Measurements from ENCODE around the gene RPS2.

RPS2 gene

DNA sequence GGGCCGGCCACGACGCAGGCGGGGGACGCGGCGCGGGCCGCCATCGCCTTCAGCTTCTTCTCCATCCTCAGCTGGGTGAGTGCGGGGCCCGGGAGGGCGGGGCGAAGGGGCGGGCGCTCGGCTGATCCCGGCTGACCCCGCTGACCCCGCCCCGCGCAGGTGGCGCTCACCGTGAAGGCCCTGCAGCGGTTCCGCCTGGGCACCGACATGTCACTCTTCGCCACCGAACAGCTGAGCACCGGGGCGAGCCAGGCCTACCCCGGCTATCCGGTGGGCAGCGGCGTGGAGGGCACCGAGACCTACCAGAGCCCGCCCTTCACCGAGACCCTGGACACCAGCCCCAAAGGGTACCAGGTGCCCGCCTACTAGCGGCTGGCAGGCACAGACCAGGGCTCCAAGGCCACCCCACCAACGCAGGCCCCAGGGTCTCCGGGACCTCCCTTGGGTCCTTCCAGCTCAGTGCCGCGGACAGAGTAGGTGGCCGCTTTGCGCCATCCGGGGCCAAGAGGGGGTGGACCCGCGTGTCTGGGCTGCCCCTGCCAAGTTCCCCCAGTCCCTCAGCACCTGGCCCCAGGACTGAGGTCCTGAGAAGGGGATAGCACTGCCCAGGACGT is 28.2 kb upstream of the RPS2 start:
- no peak overlapping the region for H3K4me2 ChIP-seq (ENCODE audit: low read depth, low read length, poor library complexity, severe bottlenecking)
- H3K9me3 ChIP-seq (ENCODE audit: insufficient read depth, low read length): no peaks in the 10 kb centered on the region
- H3K27me3 ChIP-seq (ENCODE audit: low read length): no peaks in the 10 kb centered on the region
- no peak overlapping the region for H2AFZ ChIP-seq (ENCODE audit: low read depth, low read length, severe bottlenecking)
- no peaks in the 10 kb centered on the region for H4K20me1 ChIP-seq (ENCODE audit: low read depth, low read length)
- no peak overlapping the region for H3K9ac ChIP-seq (ENCODE audit: low read length)
- no peak for TF ChIP-seq EZH2phosphoT487 (conservative IDR thresholded peaks at IDR 0.05; ENCODE audit: low read length)
- TF ChIP-seq, protein P1, sequence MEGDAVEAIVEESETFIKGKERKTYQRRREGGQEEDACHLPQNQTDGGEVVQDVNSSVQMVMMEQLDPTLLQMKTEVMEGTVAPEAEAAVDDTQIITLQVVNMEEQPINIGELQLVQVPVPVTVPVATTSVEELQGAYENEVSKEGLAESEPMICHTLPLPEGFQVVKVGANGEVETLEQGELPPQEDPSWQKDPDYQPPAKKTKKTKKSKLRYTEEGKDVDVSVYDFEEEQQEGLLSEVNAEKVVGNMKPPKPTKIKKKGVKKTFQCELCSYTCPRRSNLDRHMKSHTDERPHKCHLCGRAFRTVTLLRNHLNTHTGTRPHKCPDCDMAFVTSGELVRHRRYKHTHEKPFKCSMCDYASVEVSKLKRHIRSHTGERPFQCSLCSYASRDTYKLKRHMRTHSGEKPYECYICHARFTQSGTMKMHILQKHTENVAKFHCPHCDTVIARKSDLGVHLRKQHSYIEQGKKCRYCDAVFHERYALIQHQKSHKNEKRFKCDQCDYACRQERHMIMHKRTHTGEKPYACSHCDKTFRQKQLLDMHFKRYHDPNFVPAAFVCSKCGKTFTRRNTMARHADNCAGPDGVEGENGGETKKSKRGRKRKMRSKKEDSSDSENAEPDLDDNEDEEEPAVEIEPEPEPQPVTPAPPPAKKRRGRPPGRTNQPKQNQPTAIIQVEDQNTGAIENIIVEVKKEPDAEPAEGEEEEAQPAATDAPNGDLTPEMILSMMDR (IDR thresholded peaks at IDR 0.05; ENCODE audit: insufficient read depth, low read length, poor library complexity, severe bottlenecking): no peak
- no peak overlapping the region for H3K27ac ChIP-seq (ENCODE audit: low read depth, low read length)
- no peaks in the 10 kb centered on the region for H3K79me2 ChIP-seq (ENCODE audit: insufficient read depth, low read length)
- H3K36me3 ChIP-seq (ENCODE audit: low read length): no peaks in the 10 kb centered on the region
- no peaks in the 10 kb centered on the region for H3K9me2 ChIP-seq (replicated peaks; ENCODE audit: insufficient read depth, low read length)
- no peak overlapping the region for H3K4me3 ChIP-seq (ENCODE audit: insufficient read depth, low read length, poor library complexity, severe bottlenecking)
- peaks cover 13% of the 10 kb centered on the region for H3F3A ChIP-seq (ENCODE audit: insufficient read depth)

GRCh38 chr16:1991948-1992703 is 27.5 kb upstream of the RPS2 start:
- H3K4me2 ChIP-seq (ENCODE audit: low read depth, low read length, poor library complexity, severe bottlenecking): no peak overlapping the region
- TF ChIP-seq EZH2phosphoT487 (conservative IDR thresholded peaks at IDR 0.05; ENCODE audit: low read length): no peak
- TF ChIP-seq, protein P1 (IDR thresholded peaks at IDR 0.05; ENCODE audit: insufficient read depth, low read length, poor library complexity, severe bottlenecking): no peak
- H3K9me3 ChIP-seq (ENCODE audit: insufficient read depth, low read length): no peaks in the 10 kb centered on the region
- no peak overlapping the region for H3K4me3 ChIP-seq (ENCODE audit: insufficient read depth, low read length, poor library complexity, severe bottlenecking)
- peaks cover 13% of the 10 kb centered on the region for H3F3A ChIP-seq (ENCODE audit: insufficient read depth)
- no peak overlapping the region for H3K9ac ChIP-seq (ENCODE audit: low read length)
- no peaks in the 10 kb centered on the region for H3K27me3 ChIP-seq (ENCODE audit: low read length)
- H3K27ac ChIP-seq (ENCODE audit: low read depth, low read length): no peak overlapping the region
- no peak overlapping the region for H2AFZ ChIP-seq (ENCODE audit: low read depth, low read length, severe bottlenecking)
- no peaks in the 10 kb centered on the region for H3K9me2 ChIP-seq (replicated peaks; ENCODE audit: insufficient read depth, low read length)
- H4K20me1 ChIP-seq (ENCODE audit: low read depth, low read length): no peaks in the 10 kb centered on the region
- no peaks in the 10 kb centered on the region for H3K79me2 ChIP-seq (ENCODE audit: insufficient read depth, low read length)
- H3K36me3 ChIP-seq (ENCODE audit: low read length): no peaks in the 10 kb centered on the region

- no peak overlapping the region for H3K9ac ChIP-seq (ENCODE audit: low read length)
- peaks cover 10% of the 10 kb centered on the region for H3F3A ChIP-seq (ENCODE audit: insufficient read depth)
These were observed 26.9 kb upstream of the RPS2 start for GRCh38 chr16:1991588-1991947.

More at GRCh38 chr16:1991588-1991947, 26.9 kb upstream of the RPS2 start:
- H3K27ac ChIP-seq (ENCODE audit: low read depth, low read length): no peak overlapping the region
- no peaks in the 10 kb centered on the region for H3K36me3 ChIP-seq (ENCODE audit: low read length)
- H3K27me3 ChIP-seq (ENCODE audit: low read length): no peaks in the 10 kb centered on the region
- H4K20me1 ChIP-seq (ENCODE audit: low read depth, low read length): no peaks in the 10 kb centered on the region
- H3K4me2 ChIP-seq (ENCODE audit: low read depth, low read length, poor library complexity, severe bottlenecking): peak overlapping the region; percentile 40
- H3K4me3 ChIP-seq (ENCODE audit: insufficient read depth, low read length, poor library complexity, severe bottlenecking): no peak overlapping the region
- no peaks in the 10 kb centered on the region for H3K9me3 ChIP-seq (ENCODE audit: insufficient read depth, low read length)
- H3K9me2 ChIP-seq (replicated peaks; ENCODE audit: insufficient read depth, low read length): no peaks in the 10 kb centered on the region
- H2AFZ ChIP-seq (ENCODE audit: low read depth, low read length, severe bottlenecking): no peak overlapping the region
- H3K79me2 ChIP-seq (ENCODE audit: insufficient read depth, low read length): no peaks in the 10 kb centered on the region
- TF ChIP-seq, protein P1 (IDR thresholded peaks at IDR 0.05; ENCODE audit: insufficient read depth, low read length, poor library complexity, severe bottlenecking): no peak
- no peak for TF ChIP-seq EZH2phosphoT487 (conservative IDR thresholded peaks at IDR 0.05; ENCODE audit: low read length)
